GM18951 (cell line): Measurements from ENCODE around the gene INHBE.
"Not testable (repeated sequence)": the region's sequence is repeated elsewhere in the genome, so short reads cannot be mapped to it uniquely, and the experiment has no call there.

Experiments used
- POLR2A ChIP-seq: IDR thresholded peaks from 4 replicates; pipeline ENCODE4 v1.6.1; 2011; ENCODE audit warnings: mild to moderate bottlenecking; ENCODE audit not compliant: insufficient read length, insufficient read depth; ENCODE audit errors: extremely low read depth
- in situ Hi-C: fragments of 300-500 bp; cut with MboI; formaldehyde crosslinking; loops from one replicate; pipeline ENCODE4 v1.12.0; 2022; ENCODE audit warnings: low sequenced_read_pairs, mixed read lengths, inconsistent platforms; ENCODE audit not compliant: unreplicated experiment

Gene INHBE

DNA sequence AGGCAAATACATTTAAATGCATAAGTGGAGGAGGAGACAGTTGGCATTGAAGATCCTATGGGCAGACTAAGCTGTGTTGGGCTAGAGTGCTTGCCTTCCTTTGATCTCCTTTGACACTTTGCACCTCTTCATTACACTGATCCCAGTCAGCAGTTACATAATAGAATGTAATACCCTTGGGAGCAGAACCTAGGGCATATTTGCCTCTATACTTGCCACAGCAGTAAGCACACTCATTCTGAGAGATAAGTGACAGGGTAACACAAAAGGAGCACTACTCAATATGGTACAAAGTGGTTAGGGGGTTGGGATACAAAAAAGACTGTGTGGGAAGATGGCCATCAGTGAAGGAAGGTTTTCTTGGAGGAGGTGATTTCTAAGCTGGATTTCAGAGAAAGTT, 41.7 kb downstream of the INHBE start:
- no peak for TF ChIP-seq POLR2A

DNA sequence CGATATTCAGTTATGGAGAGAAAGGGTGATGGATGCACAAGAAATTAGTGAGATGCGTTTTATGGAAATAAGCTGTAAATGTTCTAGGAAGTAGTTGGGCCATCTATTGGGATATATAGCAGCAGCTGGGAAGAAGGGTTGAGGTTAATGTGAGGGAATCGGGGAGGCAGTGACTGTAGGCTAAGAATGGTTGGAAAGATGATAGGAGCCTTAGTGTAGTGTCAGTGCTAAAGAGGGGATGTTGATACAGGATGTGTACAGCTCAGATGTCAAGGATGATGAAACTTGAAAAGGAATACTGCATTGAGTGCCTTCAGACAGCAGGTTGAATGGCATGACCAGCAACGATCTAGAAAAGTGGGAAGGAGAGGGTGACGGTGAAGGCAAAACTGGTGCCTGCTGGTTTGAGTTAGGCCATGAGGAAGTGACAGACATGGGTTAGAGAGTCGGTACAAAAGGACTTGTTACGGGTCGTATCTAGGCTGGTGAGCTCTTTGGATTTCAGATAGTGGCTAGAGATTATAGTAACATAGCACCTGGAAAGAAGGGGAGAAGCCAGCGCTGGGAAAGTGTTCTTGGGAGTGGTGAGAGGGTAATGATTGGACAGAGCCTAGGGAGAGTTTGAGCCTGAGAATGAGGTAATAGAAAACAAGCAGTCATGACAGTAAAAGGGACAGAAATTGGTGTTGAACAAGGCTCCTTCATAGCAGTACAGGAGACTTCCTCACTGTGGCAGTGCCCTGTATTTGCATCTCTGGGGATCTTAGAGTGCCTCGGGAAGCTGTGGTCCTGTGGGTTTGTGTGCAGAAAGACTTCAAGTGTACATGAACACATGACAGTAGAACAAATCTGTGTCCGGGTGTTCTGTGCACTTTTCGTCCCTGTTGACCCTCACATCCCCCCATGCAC, 42.4 kb downstream of the INHBE start:
- TF ChIP-seq POLR2A: no peak
- in situ Hi-C loops: no loop called here

More for the DNA sequence above, 41.7 kb downstream of the INHBE start:
- in situ Hi-C loops: no loop called here

DNA sequence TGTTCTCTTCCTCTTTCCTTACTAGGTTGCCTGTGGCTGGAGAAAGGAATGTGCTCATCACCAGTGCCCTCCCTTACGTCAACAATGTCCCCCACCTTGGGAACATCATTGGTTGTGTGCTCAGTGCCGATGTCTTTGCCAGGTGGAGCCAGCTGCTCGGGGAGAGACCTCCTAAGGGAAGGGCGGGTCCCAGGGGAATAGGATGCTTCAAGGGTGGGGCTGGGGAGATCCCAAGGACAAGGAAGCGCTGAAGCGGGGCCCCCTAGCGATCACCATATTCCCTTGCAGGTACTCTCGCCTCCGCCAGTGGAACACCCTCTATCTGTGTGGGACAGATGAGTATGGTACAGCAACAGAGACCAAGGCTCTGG, 43.0 kb downstream of the INHBE start:
- no peak for TF ChIP-seq POLR2A
- in situ Hi-C loops: no loop called here

DNA sequence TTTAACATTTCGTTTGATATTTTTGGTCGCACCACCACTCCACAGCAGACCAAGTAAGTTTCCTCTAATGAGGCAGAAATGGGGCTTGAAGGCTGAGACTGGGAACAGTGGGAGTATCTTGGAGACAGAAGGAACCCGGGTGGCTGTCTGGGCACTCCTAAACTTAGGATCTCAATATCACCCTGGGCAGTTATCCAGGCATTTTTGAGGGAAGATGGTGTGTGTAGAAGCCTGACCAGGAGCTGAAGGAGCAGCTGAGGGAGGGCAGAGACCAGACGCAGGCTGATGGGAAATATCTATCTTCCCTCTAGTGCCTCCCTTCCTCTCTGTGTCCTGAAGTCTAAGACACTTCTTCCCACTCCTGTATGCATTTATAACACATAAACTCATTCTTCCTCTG, 43.5 kb downstream of the INHBE start:
- no peak for TF ChIP-seq POLR2A
- in situ Hi-C loops: no loop called here

DNA sequence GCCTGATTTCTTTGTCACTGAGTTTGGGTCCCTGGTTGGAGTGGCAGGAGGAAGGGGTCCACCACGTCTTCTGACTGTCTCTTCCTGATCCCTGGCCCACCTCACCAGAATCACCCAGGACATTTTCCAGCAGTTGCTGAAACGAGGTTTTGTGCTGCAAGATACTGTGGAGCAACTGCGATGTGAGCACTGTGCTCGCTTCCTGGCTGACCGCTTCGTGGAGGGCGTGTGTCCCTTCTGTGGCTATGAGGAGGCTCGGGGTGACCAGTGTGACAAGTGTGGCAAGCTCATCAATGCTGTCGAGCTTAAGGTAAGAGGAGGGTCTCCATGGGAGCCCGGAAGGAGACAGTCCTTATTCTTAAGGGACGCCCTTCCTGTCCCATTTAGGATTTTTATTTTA, 45.1 kb downstream of the INHBE start:
- TF ChIP-seq POLR2A: no peak
- in situ Hi-C loops: no loop called here

DNA sequence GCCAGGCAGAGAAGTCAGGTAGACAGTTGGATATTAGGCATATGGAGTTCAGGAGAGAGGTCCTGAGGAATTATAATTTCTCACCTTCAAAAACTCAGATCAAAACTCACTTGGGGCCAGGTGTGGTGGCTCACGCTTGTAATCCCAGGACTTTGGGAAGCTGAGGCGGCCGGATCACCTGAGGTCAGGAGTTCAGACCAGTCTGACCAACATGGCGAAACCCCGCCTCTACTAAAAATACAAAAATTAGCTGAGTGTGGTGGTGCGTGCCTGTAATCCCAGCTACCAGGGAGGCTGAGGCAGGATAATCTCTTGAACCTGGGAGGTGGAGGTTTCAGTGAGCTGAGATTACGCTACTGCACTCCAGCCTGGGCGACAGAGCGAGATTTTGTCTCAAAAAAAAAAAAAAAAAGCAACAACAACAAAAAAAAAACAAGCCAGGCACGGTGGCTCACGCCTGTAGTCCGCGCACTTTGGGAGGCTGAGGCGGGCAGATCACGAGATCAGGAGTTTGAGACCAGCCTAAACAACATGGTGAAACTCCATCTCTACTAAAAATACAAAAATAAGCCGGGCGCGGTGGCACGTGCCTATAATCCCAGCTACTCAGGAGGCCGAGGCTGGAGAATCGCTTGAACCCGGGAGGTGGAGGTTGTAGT, 47.3 kb downstream of the INHBE start:
- in situ Hi-C loops: not testable (repeated sequence)

DNA sequence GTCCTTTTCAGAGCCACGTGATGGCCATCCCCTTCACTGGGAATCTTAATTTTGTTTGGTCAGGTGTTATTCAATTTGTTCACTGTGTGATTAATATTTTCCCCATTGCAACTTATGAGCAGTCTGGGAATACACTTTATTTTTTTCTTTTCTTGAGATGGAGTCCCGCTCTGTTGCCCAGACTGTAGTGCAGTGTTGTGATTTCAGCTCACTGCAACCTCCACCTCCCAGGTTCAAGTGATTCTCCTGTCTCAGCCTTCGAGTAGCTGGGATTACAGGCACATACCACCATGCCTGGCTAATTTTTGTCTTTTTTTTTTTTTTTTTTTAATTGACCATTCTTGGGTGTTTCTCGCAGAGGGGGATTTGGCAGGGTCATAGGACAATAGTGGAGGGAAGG, 51.4 kb downstream of the INHBE start:
- in situ Hi-C loops: not testable (repeated sequence)
